Transverse colon (tissue), 4 donors: ENCODE data around the gene STYK1. TPM values are rescaled to one million over a fixed set of nuclear protein-coding genes. Genes with fewer than 3 reads are reported as not detected.

Experiments used
- DNase-seq: peaks from one replicate; pipeline ENCODE4 v3.0.0-alpha.2; 2019
- H3K27ac ChIP-seq, 4 donors: fragments of 200-600 bp; sonication (generic); 2 replicates each; pipeline ENCODE4 v1.5.1; 2016 to 2018; ENCODE audit warnings: inconsistent platforms in 4 of 4
- H3K27me3 ChIP-seq: fragments of 200-600 bp; sonication (generic); 2 replicates; pipeline ENCODE4 v1.5.1; 2017; ENCODE audit warnings: inconsistent platforms
- H3K36me3 ChIP-seq, 4 donors: fragments of 200-600 bp; sonication (generic); 2 replicates each; pipeline ENCODE4 v1.5.1; 2017 to 2019; ENCODE audit warnings: inconsistent platforms in 4 of 4
- H3K4me1 ChIP-seq, 4 donors: fragments of 200-600 bp; sonication (generic); 2 replicates each; pipeline ENCODE4 v1.5.1; 2017 to 2020; ENCODE audit warnings: inconsistent platforms in 4 of 4
- H3K4me3 ChIP-seq, 4 donors: fragments of 200-600 bp; sonication (generic); 1 replicate in 1 of 4; 2 replicates in 3 of 4; pipeline versions ENCODE4 v1.5.1 to v1.6.1; 2017 to 2019; ENCODE audit warnings: inconsistent platforms in 4 of 4
- H3K9me3 ChIP-seq, 2 donors: fragments of 200-600 bp; sonication (generic); 2 replicates each; pipeline ENCODE4 v1.5.1; 2017 to 2019; ENCODE audit warnings: inconsistent platforms in 2 of 2
- CTCF ChIP-seq, 5 experiments: fragments of 200-600 bp in 3 of 5; fragments of 450-650 bp in 2 of 5; sonication (generic) in 3 of 5; IDR thresholded peaks; 1 replicate in 2 of 5; 2 replicates in 3 of 5; pipeline ENCODE4 v1.5.1; 2016 to 2017; ENCODE audit warnings: antibody characterized with exemption in 5 of 5, inconsistent platforms in 3 of 5, mild to moderate bottlenecking in 2 of 5, moderate library complexity in 1 of 5
- EP300 ChIP-seq: sonication (generic); formaldehyde crosslinking; IDR thresholded peaks from one replicate; pipeline ENCODE4 v1.6.1; 2017; ENCODE audit warnings: antibody characterized with exemption, low read depth
- POLR2A ChIP-seq: fragments of 450-650 bp; IDR thresholded peaks from one replicate; pipeline ENCODE4 v1.6.1; 2016; ENCODE audit warnings: antibody characterized with exemption, mild to moderate bottlenecking, moderate library complexity
- POLR2AphosphoS5 ChIP-seq, 3 donors: sonication (generic); formaldehyde crosslinking; IDR thresholded peaks; one replicate each; pipeline ENCODE4 v1.6.1; 2016; ENCODE audit warnings: antibody characterized with exemption in 3 of 3
- WGBS, 2 donors: methylation state at CpG; one replicate each; pipeline ENCODE4 v1.1.5; 2018; ENCODE audit warnings: low coverage in 1 of 2; 5-methylcytosine and 5-hydroxymethylcytosine counted together
- in situ Hi-C, 4 donors: fragments of 200-750 bp; cut with MboI; loops; one replicate each; pipeline versions ENCODE4 v1.15.0 to v1.15.1; 2017; ENCODE audit warnings: low sequenced_read_pairs in 3 of 4, low pct_ligation_motif_present in 1 of 4, low pct_unique_long_range_greater_than_20kb in 1 of 4
- intact Hi-C: fragments of 100-400 bp; cut with DNase I; formaldehyde crosslinking; loops from one replicate; pipeline ENCODE4 v1.15.1; 2023; ENCODE audit warnings: low total_unique reads
- total RNA-seq, 4 donors: library from RNA; depleted of rRNA; stranded (reverse); fragments of >200 nt; gene quantifications; one replicate each; pipeline ENCODE4 v1.1.0, GENCODE V29; 2016

Gene STYK1
- total RNA-seq, 4 donors from 2014 or later: 8.4 to 41.6 (median 19.2) TPM

- Histone ChIP-seq H3K9me3 (no peaks in the 10 kb centered on the region), H3K27ac (no peak overlapping the region), H3K4me3 (no peak overlapping the region), H3K36me3 (no peaks in the 10 kb centered on the region), H3K4me1 (peaks cover 0 to 4% (median 0%) of the 10 kb centered on the region in 4 donors), H3K27me3 (no peaks in the 10 kb centered on the region)
- intact Hi-C loops: no loop called here
- in situ Hi-C loops: loop anchor here in 1 of 4 donors (25.0 kb wide), 1 partner anchor 114 kb away; no protein-coding TSS in a partner anchor
- TF ChIP-seq POLR2AphosphoS5 (IDR thresholded peaks at IDR 0.05): no peak
- no peak for TF ChIP-seq EP300
- no peak for TF ChIP-seq CTCF (IDR thresholded peaks at IDR 0.05)
- TF ChIP-seq POLR2A: no peak
- DNase-seq: no peak
These were observed 50.7 kb downstream of the STYK1 start for GRCh38 chr12:10623131-10623530.

- H3K4me1 ChIP-seq: peaks cover 0 to 4% (median 0%) of the 10 kb centered on the region in 4 donors
- in situ Hi-C loops: loop anchor here in 1 of 4 donors (25.0 kb wide), 1 partner anchor 116 kb away; no protein-coding TSS in a partner anchor
- H3K27me3 ChIP-seq: no peaks in the 10 kb centered on the region
- no peaks in the 10 kb centered on the region for H3K36me3 ChIP-seq
- no peak for DNase-seq
- no peak overlapping the region for H3K27ac ChIP-seq
- no peak overlapping the region for H3K4me3 ChIP-seq
- WGBS, 2 donors: 74 to 80% methylated on average over 1 of the region's 1 CpG
- no peak for TF ChIP-seq POLR2A
- no peak for TF ChIP-seq CTCF (IDR thresholded peaks at IDR 0.05)
- no peak for TF ChIP-seq EP300
- no peak for TF ChIP-seq POLR2AphosphoS5 (IDR thresholded peaks at IDR 0.05)
- intact Hi-C loops: no loop called here
- no peaks in the 10 kb centered on the region for H3K9me3 ChIP-seq
These were observed 52.6 kb downstream of the STYK1 start for GRCh38 chr12:10621278-10621677.

GRCh38 chr12:10620078-10620779 is 53.6 kb downstream of the STYK1 start:
- Histone ChIP-seq H3K4me3 (no peak overlapping the region), H3K27me3 (no peaks in the 10 kb centered on the region), H3K4me1 (peaks cover 0 to 4% (median 0%) of the 10 kb centered on the region in 4 donors), H3K36me3 (no peaks in the 10 kb centered on the region), H3K27ac (no peak overlapping the region), H3K9me3 (no peaks in the 10 kb centered on the region)
- intact Hi-C loops (no loop called here), in situ Hi-C loops (loop anchor here in 1 of 4 donors (25.0 kb wide), 1 partner anchor 117 kb away; no protein-coding TSS in a partner anchor)
- TF ChIP-seq POLR2A (no peak), EP300 (no peak), POLR2AphosphoS5 (IDR thresholded peaks at IDR 0.05) (no peak), CTCF (IDR thresholded peaks at IDR 0.05) (no peak)
- 61 to 81% methylated on average over 2 to 10 of the region's 10 CpGs for WGBS, 2 donors
- DNase-seq: no peak

- TF ChIP-seq EP300 (no peak), CTCF (IDR thresholded peaks at IDR 0.05) (no peak), POLR2A (no peak), POLR2AphosphoS5 (IDR thresholded peaks at IDR 0.05) (no peak)
- Histone ChIP-seq H3K36me3 (no peaks in the 10 kb centered on the region), H3K27ac (no peak overlapping the region), H3K4me3 (no peak overlapping the region), H3K4me1 (peaks cover 0 to 6% (median 2%) of the 10 kb centered on the region in 4 donors), H3K27me3 (no peaks in the 10 kb centered on the region), H3K9me3 (no peaks in the 10 kb centered on the region)
- in situ Hi-C loops: loop anchor here in 1 of 4 donors (25.0 kb wide), 1 partner anchor 119 kb away; no protein-coding TSS in a partner anchor
- no peak for DNase-seq
- intact Hi-C loops: loop anchor here (10.0 kb wide), 1 partner anchor 136 kb away; no protein-coding TSS in a partner anchor
- WGBS, 2 donors: 79 to 84% methylated on average over 5 of the region's 5 CpGs
These were observed 55.4 kb downstream of the STYK1 start for GRCh38 chr12:10618338-10618987.
